Measurements from ENCODE around the gene ADAMTSL2.

The ADAMTSL2 gene

GRCh38 chr9:133518200-133518599 lies 16.3 kb upstream of the ADAMTSL2 start:
- no peak for DNase-seq (ENCODE audit: low read depth)

GRCh38 chr9:133518706-133519449 lies 15.6 kb upstream of the ADAMTSL2 start:
- no peak for DNase-seq (ENCODE audit: low read depth)

- peak; percentile 23 for DNase-seq (ENCODE audit: low read depth)
Measured at GRCh38 chr9:133519693-133520092, 14.8 kb upstream of the ADAMTSL2 start.

GRCh38 chr9:133520121-133520835 lies 14.2 kb upstream of the ADAMTSL2 start:
- DNase-seq (ENCODE audit: low read depth), result no peak

GRCh38 chr9:133521122-133522072 lies 13.1 kb upstream of the ADAMTSL2 start:
- DNase-seq (ENCODE audit: low read depth), result peak; percentile 36

- no peak for DNase-seq (ENCODE audit: low read depth)
Measured at GRCh38 chr9:133522073-133522910, 12.2 kb upstream of the ADAMTSL2 start.

- DNase-seq (ENCODE audit: low read depth), result no peak
Measured at GRCh38 chr9:133523106-133523505, 11.4 kb upstream of the ADAMTSL2 start.

GRCh38 chr9:133524146-133524545 lies 10.4 kb upstream of the ADAMTSL2 start:
- no peak for DNase-seq (ENCODE audit: low read depth)

- no peak for DNase-seq (ENCODE audit: low read depth)
Measured at GRCh38 chr9:133524679-133525228, 9.8 kb upstream of the ADAMTSL2 start, which contains the start of gene MYMK. MYMK (minus strand) TSS chr9:133524959; CDS start chr9:133524844, 115 bp downstream.

- DNase-seq (ENCODE audit: low read depth), result no peak
Measured at GRCh38 chr9:133525677-133526076, 8.8 kb upstream of the ADAMTSL2 start.

GRCh38 chr9:133526721-133527321 lies 7.7 kb upstream of the ADAMTSL2 start:
- no peak for DNase-seq (ENCODE audit: low read depth)

GRCh38 chr9:133527444-133527920 lies 7.0 kb upstream of the ADAMTSL2 start:
- peak; percentile 33 for DNase-seq (ENCODE audit: low read depth)

GRCh38 chr9:133528001-133528875 lies 6.3 kb upstream of the ADAMTSL2 start:
- DNase-seq (ENCODE audit: low read depth), result no peak

GRCh38 chr9:133528876-133529241 lies 5.6 kb upstream of the ADAMTSL2 start:
- no peak for DNase-seq (ENCODE audit: low read depth)

GRCh38 chr9:133529457-133529856 lies 5.0 kb upstream of the ADAMTSL2 start:
- DNase-seq (ENCODE audit: low read depth), result no peak

GRCh38 chr9:133529874-133530273 lies 4.6 kb upstream of the ADAMTSL2 start:
- DNase-seq (ENCODE audit: low read depth), result no peak

- no peak for DNase-seq (ENCODE audit: low read depth)
Measured at GRCh38 chr9:133531293-133531692, 3.2 kb upstream of the ADAMTSL2 start.

GRCh38 chr9:133532937-133533668 lies 1.4 kb upstream of the ADAMTSL2 start:
- peak; percentile 50 for DNase-seq (ENCODE audit: low read depth)

- no peak for DNase-seq (ENCODE audit: low read depth)
Measured at GRCh38 chr9:133533857-133534256, 647 bp upstream of the ADAMTSL2 start.
